BJ (cell line): ENCODE results near the gene LRP1-AS. TPM values are rescaled to one million over a fixed set of nuclear protein-coding genes. Genes with fewer than 3 reads are reported as not detected.

Experiments
- CTCF ChIA-PET: fragments of 350-600 bp; formaldehyde crosslinking; extraction: SDS; loops from one replicate; lab custom pipeline; 2021; ENCODE audit warnings: antibody characterized with exemption, inconsistent platforms; lab: Yijun Ruan, JAX
- POLR2A ChIA-PET: fragments of 300-600 bp; sonication (Branson Sonifier 250); formaldehyde crosslinking; extraction: SDS; loops from one replicate; lab custom pipeline; 2021; ENCODE audit warnings: antibody characterized with exemption; lab: Charles Lee
- DNase-seq: peaks from one replicate; pipeline ENCODE4 v3.0.0-alpha.2; 2011; ENCODE audit warnings: low read depth
- H3K27me3 ChIP-seq: 2 replicates; pipeline ENCODE4 v1.6.0; 2011; ENCODE audit warnings: low read length; ENCODE audit not compliant: control insufficient read depth, insufficient read depth
- H3K36me3 ChIP-seq: 2 replicates; pipeline ENCODE4 v1.5.1; 2011; ENCODE audit warnings: low read length; ENCODE audit not compliant: control insufficient read depth, insufficient read depth
- H3K4me3 ChIP-seq: 2 replicates; pipeline ENCODE4 v1.5.1; 2011; ENCODE audit warnings: low read depth, mild to moderate bottlenecking, control low read depth, low read length
- polyA plus RNA-seq: library from polyadenylated mRNA; depleted of rRNA; stranded (reverse); fragments of >200 nt; gene quantifications from 2 replicates; pipeline ENCODE4 v1.2.3, GENCODE V29; 2011
- TF ChIP-seq, protein P1 (sequence below): IDR thresholded peaks from 2 replicates; pipeline ENCODE4 v1.5.1; 2011; ENCODE audit warnings: low read depth, mild to moderate bottlenecking, control low read depth, inconsistent platforms, low read length, moderate library complexity; ENCODE audit not compliant: insufficient read depth

The LRP1-AS gene
- polyA plus RNA-seq, 1 experiment, result not detected

DNA sequence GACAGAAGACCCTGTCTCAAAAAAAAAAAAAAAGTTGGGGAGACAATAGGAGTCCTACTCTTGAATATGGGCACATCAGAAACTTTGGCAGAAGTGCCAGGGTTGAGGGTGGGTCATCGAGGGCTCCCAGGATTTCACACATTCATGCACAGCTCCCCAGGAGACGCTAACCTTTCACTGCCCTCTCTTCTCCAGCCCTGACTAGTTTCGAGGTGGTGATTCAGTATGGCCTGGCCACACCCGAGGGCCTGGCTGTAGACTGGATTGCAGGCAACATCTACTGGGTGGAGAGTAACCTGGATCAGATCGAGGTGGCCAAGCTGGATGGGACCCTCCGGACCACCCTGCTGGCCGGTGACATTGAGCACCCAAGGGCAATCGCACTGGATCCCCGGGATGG, 29.4 kb upstream of the LRP1-AS start:
- Histone ChIP-seq H3K4me3 (no peak overlapping the region), H3K36me3 (peaks cover 78% of the 10 kb centered on the region), H3K27me3 (no peaks in the 10 kb centered on the region)
- ChIA-PET CTCF (interaction anchor here (0.7 to 11.4 kb wide), 9 partner anchors 11 to 108 kb away, joined by 3 to 357 read pairs (median 8); partner anchors contain the start of gene LRP1), POLR2A (no interaction called here)
- TF ChIP-seq, protein P1, sequence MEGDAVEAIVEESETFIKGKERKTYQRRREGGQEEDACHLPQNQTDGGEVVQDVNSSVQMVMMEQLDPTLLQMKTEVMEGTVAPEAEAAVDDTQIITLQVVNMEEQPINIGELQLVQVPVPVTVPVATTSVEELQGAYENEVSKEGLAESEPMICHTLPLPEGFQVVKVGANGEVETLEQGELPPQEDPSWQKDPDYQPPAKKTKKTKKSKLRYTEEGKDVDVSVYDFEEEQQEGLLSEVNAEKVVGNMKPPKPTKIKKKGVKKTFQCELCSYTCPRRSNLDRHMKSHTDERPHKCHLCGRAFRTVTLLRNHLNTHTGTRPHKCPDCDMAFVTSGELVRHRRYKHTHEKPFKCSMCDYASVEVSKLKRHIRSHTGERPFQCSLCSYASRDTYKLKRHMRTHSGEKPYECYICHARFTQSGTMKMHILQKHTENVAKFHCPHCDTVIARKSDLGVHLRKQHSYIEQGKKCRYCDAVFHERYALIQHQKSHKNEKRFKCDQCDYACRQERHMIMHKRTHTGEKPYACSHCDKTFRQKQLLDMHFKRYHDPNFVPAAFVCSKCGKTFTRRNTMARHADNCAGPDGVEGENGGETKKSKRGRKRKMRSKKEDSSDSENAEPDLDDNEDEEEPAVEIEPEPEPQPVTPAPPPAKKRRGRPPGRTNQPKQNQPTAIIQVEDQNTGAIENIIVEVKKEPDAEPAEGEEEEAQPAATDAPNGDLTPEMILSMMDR, result no peak
- no peak for DNase-seq

GRCh38 chr12:57176139-57176477, 28.7 kb upstream of the LRP1-AS start:
- peaks cover 84% of the 10 kb centered on the region for H3K36me3 ChIP-seq
- no peak for DNase-seq
- POLR2A ChIA-PET, result interaction anchor here (0.5 kb wide), 1 partner anchor 43 kb away, joined by 3 read pairs; no protein-coding TSS in a partner anchor

GRCh38 chr12:57175428-57176138, 28.2 kb upstream of the LRP1-AS start:
- H3K27me3 ChIP-seq, result no peaks in the 10 kb centered on the region
- H3K4me3 ChIP-seq, result no peak overlapping the region
- TF ChIP-seq, protein P1, result peak; percentile 89
- H3K36me3 ChIP-seq, result peaks cover 84% of the 10 kb centered on the region
- ChIA-PET CTCF (interaction anchor here (0.7 to 11.4 kb wide), 21 partner anchors 8 to 107 kb away, joined by 3 to 357 read pairs (median 7); partner anchors contain the start of genes LRP1, LRP1-AS and STAT6), POLR2A (interaction anchor here (0.5 kb wide), 1 partner anchor 43 kb away, joined by 3 read pairs; no protein-coding TSS in a partner anchor)
- no peak for DNase-seq

More at GRCh38 chr12:57176139-57176477, 28.7 kb upstream of the LRP1-AS start:
- Histone ChIP-seq H3K27me3 (no peaks in the 10 kb centered on the region), H3K4me3 (no peak overlapping the region)
- TF ChIP-seq, protein P1, result no peak
- CTCF ChIA-PET, result interaction anchor here (0.7 to 11.4 kb wide), 18 partner anchors 10 to 107 kb away, joined by 3 to 357 read pairs (median 8); partner anchors contain the start of genes LRP1, LRP1-AS and STAT6

- no peak for DNase-seq
- POLR2A ChIA-PET, result interaction anchor here (0.6 kb wide), 1 partner anchor 42 kb away, joined by 3 read pairs; no protein-coding TSS in a partner anchor
- TF ChIP-seq, protein P1, result no peak
- CTCF ChIA-PET, result interaction anchor here (0.6 to 11.4 kb wide), 12 partner anchors 9 to 104 kb away, joined by 3 to 357 read pairs (median 4); partner anchors contain the start of genes LRP1 and STAT6
- H3K36me3 ChIP-seq, result peaks cover 79% of the 10 kb centered on the region
- no peaks in the 10 kb centered on the region for H3K27me3 ChIP-seq
- H3K4me3 ChIP-seq, result no peak overlapping the region
These were observed 26.3 kb upstream of the LRP1-AS start for GRCh38 chr12:57173683-57174082.

DNA sequence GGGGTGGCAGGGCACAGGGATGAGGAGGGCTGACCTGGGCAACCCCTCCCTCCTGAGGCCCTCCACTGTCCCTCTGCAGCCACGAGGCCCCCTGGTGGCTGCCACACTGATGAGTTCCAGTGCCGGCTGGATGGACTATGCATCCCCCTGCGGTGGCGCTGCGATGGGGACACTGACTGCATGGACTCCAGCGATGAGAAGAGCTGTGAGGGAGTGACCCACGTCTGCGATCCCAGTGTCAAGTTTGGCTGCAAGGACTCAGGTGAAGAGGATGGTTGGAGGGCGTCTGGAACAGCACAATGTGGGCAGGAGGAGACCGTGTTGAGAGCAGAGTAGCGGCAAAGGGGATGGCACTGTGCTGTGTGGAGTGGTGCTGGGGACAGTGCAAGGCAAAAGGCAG, 25.7 kb upstream of the LRP1-AS start:
- Histone ChIP-seq H3K27me3 (no peaks in the 10 kb centered on the region), H3K4me3 (no peak overlapping the region), H3K36me3 (peaks cover 79% of the 10 kb centered on the region)
- TF ChIP-seq, protein P1, result peak; percentile 66
- DNase-seq, result no peak
- ChIA-PET CTCF (interaction anchor here (0.6 to 11.4 kb wide), 19 partner anchors 8 to 104 kb away, joined by 3 to 357 read pairs (median 4); partner anchors contain the start of genes LRP1 and STAT6), POLR2A (no interaction called here)
